Hepatocyte (in vitro differentiated cells): Measurements from ENCODE around the gene SCO1. TPM values are rescaled to one million over a fixed set of nuclear protein-coding genes. Genes with fewer than 3 reads are reported as not detected.

Source experiments
- DNase-seq: peaks from one replicate; pipeline ENCODE4 v3.0.0-alpha.2; 2016; ENCODE audit warnings: low spot score
- H2AFZ ChIP-seq: fragments of 200-600 bp; sonication (generic); 2 replicates; pipeline ENCODE4 v1.6.0; 2016; ENCODE audit warnings: antibody characterized with exemption, mild to moderate bottlenecking
- H3K27ac ChIP-seq: fragments of 200-600 bp; sonication (generic); 2 replicates; pipeline ENCODE4 v1.5.1; 2016; ENCODE audit warnings: mild to moderate bottlenecking
- H3K27me3 ChIP-seq: fragments of 200-600 bp; sonication (generic); 2 replicates; pipeline ENCODE4 v1.6.1; 2016
- H3K36me3 ChIP-seq: fragments of 200-600 bp; sonication (generic); replicated peaks from 2 replicates; pipeline ENCODE4 v1.5.1; 2016; ENCODE audit warnings: low read depth; ENCODE audit not compliant: insufficient read depth
- H3K4me1 ChIP-seq: fragments of 200-600 bp; sonication (generic); 2 replicates; pipeline ENCODE4 v1.5.1; 2016; ENCODE audit warnings: mild to moderate bottlenecking, moderate library complexity; ENCODE audit not compliant: insufficient read depth
- H3K4me2 ChIP-seq: fragments of 200-600 bp; sonication (generic); 2 replicates; pipeline ENCODE4 v1.6.0; 2016
- H3K4me3 ChIP-seq: fragments of 200-600 bp; sonication (generic); 2 replicates; pipeline ENCODE4 v1.5.1; 2016; ENCODE audit warnings: mild to moderate bottlenecking
- H3K79me2 ChIP-seq: fragments of 200-600 bp; sonication (generic); 2 replicates; pipeline ENCODE4 v1.6.0; 2017; ENCODE audit warnings: mild to moderate bottlenecking
- H3K9me2 ChIP-seq: fragments of 200-600 bp; sonication (generic); replicated peaks from 2 replicates; pipeline ENCODE4 v1.6.0; 2017; ENCODE audit warnings: mild to moderate bottlenecking; ENCODE audit not compliant: insufficient read depth
- H3K9me3 ChIP-seq: fragments of 200-600 bp; sonication (generic); 2 replicates; pipeline ENCODE4 v1.5.1; 2016; ENCODE audit warnings: low read depth, mild to moderate bottlenecking
- H4K20me1 ChIP-seq: fragments of 200-600 bp; sonication (generic); 2 replicates; pipeline ENCODE4 v1.6.0; 2016; ENCODE audit warnings: mild to moderate bottlenecking; ENCODE audit not compliant: insufficient read depth, poor library complexity, severe bottlenecking
- EZH2 ChIP-seq: fragments of 200-600 bp; sonication (generic); IDR thresholded peaks from 2 replicates; pipeline ENCODE4 v1.6.1; 2016; ENCODE audit warnings: antibody characterized with exemption, mild to moderate bottlenecking, borderline replicate concordance
- EZH2phosphoT487 ChIP-seq: fragments of 200-600 bp; sonication (generic); IDR thresholded peaks from one replicate; pipeline ENCODE4 v1.6.1; 2018; ENCODE audit warnings: antibody characterized with exemption, mild to moderate bottlenecking, low read depth, moderate library complexity; ENCODE audit not compliant: unreplicated experiment, severe bottlenecking
- WGBS: methylation state at CpG from one replicate; pipeline ENCODE4 v1.1.6; 2016; ENCODE audit warnings: low lambda C conversion rate; ENCODE audit errors: missing lambda C conversion rate; 5-methylcytosine and 5-hydroxymethylcytosine counted together
- polyA plus RNA-seq: library from polyadenylated mRNA; unstranded; fragments of >200 nt; fragmentation: Nextera tagmentation; extraction: Ambion mirVana; gene quantifications from 2 replicates; pipeline ENCODE4 v1.2.1, GENCODE V29; 2016
- total RNA-seq: library from RNA; depleted of rRNA; stranded (reverse); fragments of >200 nt; gene quantifications from 2 replicates; pipeline ENCODE4 v1.2.3, GENCODE V29; 2014
- TF ChIP-seq, protein P1 (sequence below): fragments of 200-600 bp; sonication (generic); IDR thresholded peaks from 2 replicates; pipeline ENCODE4 v1.5.1; 2016; ENCODE audit warnings: antibody characterized with exemption, mild to moderate bottlenecking; ENCODE audit not compliant: poor library complexity

Gene SCO1
- total and polyA plus RNA-seq, 2 experiments from 2014 or later, result 34.0 to 45.8 TPM

DNA sequence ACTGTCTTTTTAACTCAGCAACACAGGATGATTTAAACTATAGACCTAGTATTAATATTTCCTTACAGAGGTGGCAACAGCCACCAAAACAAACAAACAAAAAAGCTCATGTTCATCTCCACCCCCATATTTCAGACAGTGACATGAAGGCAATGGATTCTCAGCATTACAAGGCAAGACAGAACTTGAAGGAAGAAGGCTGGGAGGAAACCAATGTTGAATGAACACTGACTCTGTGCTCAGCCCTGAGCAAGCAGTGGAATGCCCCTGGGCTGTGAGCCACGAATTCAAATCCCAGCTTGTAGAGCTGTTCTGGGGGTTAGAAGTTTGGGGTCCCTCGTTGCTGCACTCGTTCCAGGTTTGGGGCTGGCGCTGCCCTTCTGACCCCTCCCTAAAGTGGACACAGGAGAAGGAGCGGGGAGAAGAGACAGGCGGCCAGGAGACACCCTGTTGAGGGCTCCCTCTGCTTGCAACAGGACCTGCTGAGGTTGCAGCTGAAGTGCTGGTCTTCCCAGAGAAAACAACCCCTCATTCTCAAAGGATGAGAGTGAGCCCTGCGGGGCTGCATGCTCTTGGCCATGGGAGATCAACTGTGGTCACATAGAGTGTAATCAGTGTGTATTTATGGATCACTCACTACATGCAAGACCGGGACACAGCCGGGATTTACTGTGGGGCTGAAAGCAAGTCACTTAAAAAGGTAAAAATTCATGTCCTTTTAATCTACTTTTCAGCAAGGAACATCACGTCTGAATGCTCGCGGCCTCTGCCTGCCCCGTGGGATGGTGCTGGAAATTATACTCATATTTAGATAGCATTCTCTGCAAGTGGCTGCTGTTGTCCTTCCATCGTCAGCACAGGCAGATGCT is 74.5 kb downstream of the SCO1 start:
- no peaks in the 10 kb centered on the region for H3K36me3 ChIP-seq
- H3K27ac ChIP-seq, result no peak overlapping the region
- H3K9me3 ChIP-seq, result no peaks in the 10 kb centered on the region
- H3K9me2 ChIP-seq, result no peaks in the 10 kb centered on the region
- H3K79me2 ChIP-seq, result no peaks in the 10 kb centered on the region
- H3K27me3 ChIP-seq, result no peaks in the 10 kb centered on the region
- no peak for DNase-seq
- 91% methylated on average over 14 of the region's 14 CpGs for WGBS
- H4K20me1 ChIP-seq, result no peaks in the 10 kb centered on the region
- no peak for TF ChIP-seq EZH2phosphoT487
- TF ChIP-seq, protein P1, sequence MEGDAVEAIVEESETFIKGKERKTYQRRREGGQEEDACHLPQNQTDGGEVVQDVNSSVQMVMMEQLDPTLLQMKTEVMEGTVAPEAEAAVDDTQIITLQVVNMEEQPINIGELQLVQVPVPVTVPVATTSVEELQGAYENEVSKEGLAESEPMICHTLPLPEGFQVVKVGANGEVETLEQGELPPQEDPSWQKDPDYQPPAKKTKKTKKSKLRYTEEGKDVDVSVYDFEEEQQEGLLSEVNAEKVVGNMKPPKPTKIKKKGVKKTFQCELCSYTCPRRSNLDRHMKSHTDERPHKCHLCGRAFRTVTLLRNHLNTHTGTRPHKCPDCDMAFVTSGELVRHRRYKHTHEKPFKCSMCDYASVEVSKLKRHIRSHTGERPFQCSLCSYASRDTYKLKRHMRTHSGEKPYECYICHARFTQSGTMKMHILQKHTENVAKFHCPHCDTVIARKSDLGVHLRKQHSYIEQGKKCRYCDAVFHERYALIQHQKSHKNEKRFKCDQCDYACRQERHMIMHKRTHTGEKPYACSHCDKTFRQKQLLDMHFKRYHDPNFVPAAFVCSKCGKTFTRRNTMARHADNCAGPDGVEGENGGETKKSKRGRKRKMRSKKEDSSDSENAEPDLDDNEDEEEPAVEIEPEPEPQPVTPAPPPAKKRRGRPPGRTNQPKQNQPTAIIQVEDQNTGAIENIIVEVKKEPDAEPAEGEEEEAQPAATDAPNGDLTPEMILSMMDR, result no peak
- TF ChIP-seq EZH2, result no peak
- H3K4me3 ChIP-seq, result no peak overlapping the region
- no peak overlapping the region for H3K4me2 ChIP-seq
- no peak overlapping the region for H2AFZ ChIP-seq
- no peaks in the 10 kb centered on the region for H3K4me1 ChIP-seq

Other genes with a start within 250 kb of the SCO1 start
- 2.8 and 4.8 TPM in 2 replicates for gene MYH4, start 228.0 kb downstream of the SCO1 start, total RNA-seq
- 1.8 and 2.1 TPM in 2 replicates for gene MYH4, start 228.0 kb downstream of the SCO1 start, polyA plus RNA-seq
- gene MYH1, start 179.0 kb downstream of the SCO1 start, total RNA-seq, result 0.12 TPM in 1 of 2 replicates, not detected in the other
- gene MYH1, start 179.0 kb downstream of the SCO1 start, polyA plus RNA-seq, result not detected in 2 replicates
- not detected in 2 replicates for gene MYH2, start 147.9 kb downstream of the SCO1 start, total RNA-seq
- not detected in 2 replicates for gene MYH2, start 147.9 kb downstream of the SCO1 start, polyA plus RNA-seq
- 0.48 and 0.93 TPM in 2 replicates for gene MYH3, start 40.2 kb downstream of the SCO1 start, total RNA-seq
- 1.9 and 3.5 TPM in 2 replicates for gene MYH3, start 40.2 kb downstream of the SCO1 start, polyA plus RNA-seq
- gene ADPRM, start 61 bp upstream of the SCO1 start, total RNA-seq, result 12.5 and 17.8 TPM in 2 replicates
- 5.8 and 7.7 TPM in 2 replicates for gene ADPRM, start 61 bp upstream of the SCO1 start, polyA plus RNA-seq
- 10.5 and 11.6 TPM in 2 replicates for gene TMEM220, start 32.5 kb upstream of the SCO1 start, total RNA-seq
- 30.0 and 32.4 TPM in 2 replicates for gene TMEM220, start 32.5 kb upstream of the SCO1 start, polyA plus RNA-seq
- gene TMEM238L, start 106.6 kb upstream of the SCO1 start, total RNA-seq, result 1.0 and 1.3 TPM in 2 replicates
- gene TMEM238L, start 106.6 kb upstream of the SCO1 start, polyA plus RNA-seq, result 1.0 and 1.5 TPM in 2 replicates
- gene PIRT, start 140.6 kb upstream of the SCO1 start, total RNA-seq, result not detected in 2 replicates
- not detected in 2 replicates for gene PIRT, start 140.6 kb upstream of the SCO1 start, polyA plus RNA-seq